D721Med (cell line): ENCODE results near the gene GALNT10.

ENCODE experiments used
- DNase-seq: peaks from one replicate; pipeline ENCODE4 v3.0.0; 2011; ENCODE audit warnings: low spot score; ENCODE audit not compliant: insufficient read length
- FAIRE-seq: peaks from 2 replicates; lab custom pipeline; 2011; peaks lifted over from hg19 to GRCh38; lab: Jason Lieb, UNC
- TF ChIP-seq, protein P1 (sequence below): IDR thresholded peaks from 2 replicates; pipeline ENCODE4 v1.5.1; 2012; ENCODE audit warnings: mild to moderate bottlenecking, control low read depth; ENCODE audit not compliant: insufficient read depth; ENCODE audit errors: missing control alignments

GALNT10 gene

DNA sequence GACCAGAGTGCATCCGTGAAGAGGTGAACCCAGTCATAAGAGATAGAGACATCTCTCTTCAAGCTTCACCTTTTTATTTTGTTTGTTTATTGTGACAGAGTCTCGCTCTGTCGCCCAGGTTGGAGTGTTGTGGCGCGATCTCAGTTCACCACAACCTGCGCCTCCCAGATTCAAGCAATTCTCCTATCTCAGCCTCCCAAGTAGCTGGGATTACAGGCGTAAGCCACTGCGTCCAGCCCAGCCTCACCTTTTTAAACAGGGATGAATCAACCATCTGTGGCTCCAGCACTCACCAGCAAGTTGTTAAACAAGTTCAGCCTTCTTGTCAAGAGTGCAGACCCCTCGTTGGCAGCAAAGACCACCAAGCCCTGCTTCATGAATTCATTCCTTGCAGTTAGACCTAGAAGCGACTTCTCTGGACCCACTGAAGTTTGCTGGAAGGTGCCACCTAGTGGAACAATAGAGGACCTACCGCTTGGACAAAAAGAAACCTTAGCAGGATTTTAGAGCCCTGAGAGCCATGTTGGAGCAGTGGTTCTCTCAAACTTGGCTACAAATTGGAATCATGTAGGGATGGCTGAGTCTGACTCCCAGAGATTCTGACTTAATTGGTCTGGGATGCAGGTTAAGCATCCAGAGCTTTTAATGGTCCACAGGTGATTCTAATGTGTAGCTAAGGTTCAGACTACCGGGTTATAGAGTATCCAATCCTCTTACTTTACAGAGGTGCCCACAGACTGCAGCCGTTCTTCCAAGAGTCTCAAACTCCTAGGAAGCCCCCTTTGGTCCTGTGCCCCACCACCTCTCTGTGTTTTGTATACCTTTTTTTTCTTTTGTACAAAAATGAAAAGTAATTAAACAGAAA, 10.5 kb upstream of the GALNT10 start:
- DNase-seq (peak; percentile 33), FAIRE-seq (no peak)
- TF ChIP-seq, protein P1, sequence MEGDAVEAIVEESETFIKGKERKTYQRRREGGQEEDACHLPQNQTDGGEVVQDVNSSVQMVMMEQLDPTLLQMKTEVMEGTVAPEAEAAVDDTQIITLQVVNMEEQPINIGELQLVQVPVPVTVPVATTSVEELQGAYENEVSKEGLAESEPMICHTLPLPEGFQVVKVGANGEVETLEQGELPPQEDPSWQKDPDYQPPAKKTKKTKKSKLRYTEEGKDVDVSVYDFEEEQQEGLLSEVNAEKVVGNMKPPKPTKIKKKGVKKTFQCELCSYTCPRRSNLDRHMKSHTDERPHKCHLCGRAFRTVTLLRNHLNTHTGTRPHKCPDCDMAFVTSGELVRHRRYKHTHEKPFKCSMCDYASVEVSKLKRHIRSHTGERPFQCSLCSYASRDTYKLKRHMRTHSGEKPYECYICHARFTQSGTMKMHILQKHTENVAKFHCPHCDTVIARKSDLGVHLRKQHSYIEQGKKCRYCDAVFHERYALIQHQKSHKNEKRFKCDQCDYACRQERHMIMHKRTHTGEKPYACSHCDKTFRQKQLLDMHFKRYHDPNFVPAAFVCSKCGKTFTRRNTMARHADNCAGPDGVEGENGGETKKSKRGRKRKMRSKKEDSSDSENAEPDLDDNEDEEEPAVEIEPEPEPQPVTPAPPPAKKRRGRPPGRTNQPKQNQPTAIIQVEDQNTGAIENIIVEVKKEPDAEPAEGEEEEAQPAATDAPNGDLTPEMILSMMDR: peak; percentile 77

DNA sequence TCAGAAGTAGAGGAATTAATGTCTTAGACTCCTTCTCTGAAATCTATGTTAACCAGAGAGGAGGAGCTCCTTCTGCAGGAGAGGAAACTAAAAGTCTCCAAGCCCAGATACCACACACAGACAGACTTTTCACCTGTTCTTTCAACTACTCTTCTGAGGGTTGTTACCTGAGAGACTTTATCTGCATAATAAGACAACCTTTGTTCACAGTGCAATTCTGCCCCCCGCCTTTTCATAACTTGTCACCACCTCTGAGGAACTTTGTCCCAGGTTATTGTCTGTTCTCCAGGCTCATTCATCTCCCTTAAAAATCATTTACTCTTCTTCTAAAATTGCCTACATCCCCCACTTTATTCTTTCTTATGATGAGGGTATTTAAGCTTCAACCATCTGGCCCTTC, 9.4 kb upstream of the GALNT10 start:
- FAIRE-seq (no peak), DNase-seq (no peak)
- TF ChIP-seq, protein P1: no peak

DNA sequence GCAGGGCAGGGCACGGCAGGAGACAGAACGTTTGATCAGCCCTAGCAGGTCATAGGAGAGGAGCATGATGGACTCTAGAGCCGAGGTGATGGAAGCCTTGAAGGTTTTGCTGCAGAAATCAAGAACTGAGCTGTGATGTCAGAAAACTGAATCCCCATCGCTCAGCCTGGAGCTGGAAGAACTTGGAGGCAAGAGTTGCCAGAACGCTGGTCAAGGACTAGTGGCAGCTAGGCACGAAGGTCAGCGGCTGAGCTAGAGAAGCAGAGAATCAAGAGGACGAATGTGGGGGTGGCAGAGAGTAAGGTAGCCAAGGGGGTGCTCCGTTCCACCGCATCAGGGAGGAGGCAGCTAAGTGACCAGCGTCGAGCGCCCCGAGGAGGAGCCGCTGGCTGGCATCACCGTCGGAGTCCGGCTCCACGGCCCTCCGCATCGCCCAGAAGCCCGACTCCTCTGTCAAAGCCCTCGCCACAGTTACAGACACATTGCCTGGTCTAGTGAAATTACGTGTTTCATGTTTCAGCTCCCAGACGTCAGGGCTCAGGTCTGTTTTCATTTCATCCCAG, 1.2 kb upstream of the GALNT10 start:
- TF ChIP-seq, protein P1: no peak
- FAIRE-seq: no peak
- DNase-seq: no peak

DNA sequence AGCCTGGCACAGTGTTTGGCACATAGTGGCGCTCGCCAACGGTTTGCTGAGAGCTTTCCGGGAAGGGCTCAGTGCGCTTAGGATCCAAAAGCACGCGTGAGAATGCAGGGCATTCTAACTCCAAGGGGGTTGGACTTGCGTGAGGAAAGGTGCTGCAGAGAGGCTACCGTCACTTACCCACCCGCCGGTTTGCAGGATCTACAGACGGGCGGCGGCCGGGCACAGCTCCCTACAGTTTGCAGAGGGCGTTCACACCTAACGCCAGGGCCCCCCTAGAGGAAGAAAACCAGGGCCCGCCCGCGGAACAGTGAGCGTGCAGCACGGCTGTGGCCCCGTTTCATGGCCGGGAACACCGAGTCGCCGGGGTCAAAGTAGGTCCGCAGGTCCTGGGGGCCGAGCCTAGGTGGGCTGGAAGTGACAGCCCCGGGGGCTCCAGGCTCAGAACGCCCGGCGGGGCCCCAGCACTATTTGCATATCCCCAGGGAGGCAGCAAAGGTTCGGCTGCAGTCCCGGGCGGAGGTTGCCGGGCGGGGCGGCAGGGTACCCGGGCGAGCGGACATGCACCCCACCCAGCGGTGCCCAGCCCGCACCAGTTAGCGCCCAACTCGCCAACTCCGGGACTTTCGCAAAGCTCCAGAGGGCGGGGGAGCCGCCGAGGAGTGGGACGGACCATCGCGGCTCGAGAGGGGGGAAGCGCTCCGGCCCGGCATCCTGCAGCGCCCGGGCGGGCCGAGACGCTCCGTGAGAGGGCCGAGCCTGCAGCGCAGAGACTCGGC, 526 bp upstream of the GALNT10 start:
- DNase-seq (peak; percentile 84), FAIRE-seq (no peak)
- TF ChIP-seq, protein P1: peak; percentile 29

DNA sequence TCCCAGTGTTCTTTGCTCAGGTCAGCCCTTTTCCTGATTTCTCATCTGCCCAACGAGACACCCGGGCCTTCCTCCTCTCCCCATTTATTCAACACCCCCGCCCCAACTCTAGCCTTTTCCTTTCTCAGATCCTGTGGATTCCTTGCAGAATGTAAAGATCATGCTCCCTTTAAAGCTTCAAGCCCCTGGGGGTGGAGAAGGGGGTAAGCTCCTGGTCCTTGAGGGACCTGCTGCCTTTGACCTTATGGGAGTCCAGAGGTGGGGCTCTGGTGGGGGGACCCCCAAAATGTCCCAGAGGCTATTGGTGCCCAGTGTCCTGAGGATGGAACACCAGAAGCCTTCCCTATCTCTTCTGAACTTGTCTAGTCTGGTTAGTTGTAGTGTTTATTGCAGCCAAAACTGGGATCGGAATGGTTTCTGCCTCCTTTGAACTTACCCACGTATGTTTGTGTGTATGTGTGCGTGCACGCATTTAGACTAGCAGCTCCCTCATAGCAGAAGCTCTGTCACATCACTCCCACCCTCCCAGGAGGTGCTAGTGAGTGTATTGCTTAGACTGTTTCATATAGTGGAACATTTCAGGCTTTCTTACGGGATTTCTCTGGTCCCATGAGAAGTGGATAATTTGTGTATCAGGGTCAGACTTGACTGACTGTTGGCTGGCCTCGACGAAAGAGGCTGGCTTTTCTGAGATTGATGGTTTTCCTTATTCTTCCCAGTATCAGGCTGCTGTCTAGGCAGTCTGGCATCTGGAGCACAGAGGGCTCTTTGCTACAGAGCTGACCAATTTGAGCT, 1.1 kb downstream of the GALNT10 start:
- FAIRE-seq (no peak), DNase-seq (no peak)
- TF ChIP-seq, protein P1: no peak

DNA sequence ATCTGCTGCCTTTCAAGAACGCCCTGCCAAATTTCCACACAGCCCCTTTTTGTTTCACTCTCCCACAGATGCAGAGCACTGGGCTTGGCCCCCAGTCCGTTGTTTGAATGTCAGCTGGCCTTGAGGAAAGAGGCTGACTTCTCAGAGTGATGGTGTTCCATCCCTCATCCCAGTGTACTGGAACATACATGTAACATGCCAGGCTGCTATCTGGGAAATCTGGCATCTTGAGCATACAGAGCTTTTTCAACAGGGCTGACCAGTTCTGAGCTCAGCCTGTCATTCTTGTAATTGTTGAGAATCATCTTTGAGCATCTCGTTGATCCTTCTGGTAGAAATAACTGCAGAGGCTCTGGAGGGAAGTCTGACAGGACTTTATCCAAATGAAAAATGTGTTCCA, 2.8 kb downstream of the GALNT10 start:
- TF ChIP-seq, protein P1: no peak
- DNase-seq (no peak), FAIRE-seq (no peak)
